PC-3 (cell line): ENCODE data around the gene SVBP. TPM values are rescaled to one million over a fixed set of nuclear protein-coding genes. Genes with fewer than 3 reads are reported as not detected.

Source experiments
- ATAC-seq: fragments of 200-7000 bp; cut with Tn5 transposase; 2 replicates; pipeline ENCODE4 v1.9.1; 2020; ENCODE audit warnings: mild to moderate bottlenecking, moderate library complexity
- BruUV-seq: library from RNA; stranded (reverse); fragments of 400-500 nt; replicated peaks from 2 replicates; lab custom pipeline; 2021; lab: Mats Ljungman, UMichigan
- CTCF ChIA-PET: fragments of 300-600 bp; sonication (Branson Sonifier 250); formaldehyde crosslinking; loops from one replicate; lab custom pipeline; 2022; ENCODE audit warnings: antibody characterized with exemption; lab: Charles Lee
- POLR2A ChIA-PET: fragments of 300-600 bp; sonication (Branson Sonifier 250); formaldehyde crosslinking; loops from one replicate; lab custom pipeline; 2022; ENCODE audit warnings: antibody characterized with exemption; ENCODE audit not compliant: unreplicated experiment; lab: Charles Lee
- DNase-seq: peaks from one replicate; pipeline ENCODE4 v3.0.0-alpha.2; 2015
- H2AFZ ChIP-seq: fragments of 300-600 bp; sonication (generic); 2 replicates; pipeline ENCODE4 v1.6.0; 2016; ENCODE audit warnings: antibody characterized with exemption, low read length
- H3F3A ChIP-seq: fragments of 300-600 bp; sonication (generic); one replicate; pipeline ENCODE4 v1.6.0; 2017; ENCODE audit warnings: antibody characterized with exemption, low read length, control low read depth, mild to moderate bottlenecking; ENCODE audit not compliant: unreplicated experiment
- H3K27ac ChIP-seq: fragments of 300-600 bp; sonication (generic); 2 replicates; pipeline ENCODE4 v1.5.1; 2016; ENCODE audit warnings: mild to moderate bottlenecking, low read length
- H3K27me3 ChIP-seq: fragments of 300-600 bp; sonication (generic); 2 replicates; pipeline ENCODE4 v1.6.1; 2016; ENCODE audit warnings: low read length, mixed read lengths
- H3K36me3 ChIP-seq: fragments of 300-600 bp; sonication (generic); 2 replicates; pipeline ENCODE4 v1.6.1; 2016; ENCODE audit warnings: low read depth, mixed run types, low read length, mixed read lengths
- H3K4me1 ChIP-seq: fragments of 300-600 bp; sonication (generic); 2 replicates; pipeline ENCODE4 v1.5.1; 2016; ENCODE audit warnings: low read length; ENCODE audit not compliant: insufficient read depth
- H3K4me2 ChIP-seq: fragments of 300-600 bp; sonication (generic); 2 replicates; pipeline ENCODE4 v1.6.0; 2016; ENCODE audit warnings: low read length
- H3K4me3 ChIP-seq: fragments of 300-600 bp; sonication (generic); 2 replicates; pipeline ENCODE4 v1.5.1; 2016; ENCODE audit warnings: mild to moderate bottlenecking, low read length, mixed read lengths
- H3K79me2 ChIP-seq: fragments of 300-600 bp; sonication (generic); 2 replicates; pipeline ENCODE4 v1.6.1; 2017; ENCODE audit warnings: low read length, mixed read lengths
- H3K9ac ChIP-seq: fragments of 300-600 bp; sonication (generic); 2 replicates; pipeline ENCODE4 v1.6.0; 2016; ENCODE audit warnings: mild to moderate bottlenecking, low read length
- H3K9me2 ChIP-seq: fragments of 300-600 bp; sonication (generic); replicated peaks from 2 replicates; pipeline ENCODE4 v1.6.1; 2016; ENCODE audit warnings: mixed run types, low read length, mixed read lengths
- H3K9me3 ChIP-seq: fragments of 300-600 bp; sonication (generic); 2 replicates; pipeline ENCODE4 v1.6.1; 2016; ENCODE audit warnings: low read length, mixed read lengths
- H4K20me1 ChIP-seq: fragments of 300-600 bp; sonication (generic); 2 replicates; pipeline ENCODE4 v1.6.1; 2016; ENCODE audit warnings: low read length, mixed read lengths
- EZH2 ChIP-seq: fragments of 300-600 bp; sonication (generic); IDR thresholded peaks from one replicate; pipeline ENCODE4 v1.6.1; 2017; ENCODE audit warnings: antibody characterized with exemption, mild to moderate bottlenecking, low read length; ENCODE audit not compliant: unreplicated experiment
- EZH2phosphoT487 ChIP-seq: fragments of 300-600 bp; sonication (generic); IDR thresholded peaks from 2 replicates; pipeline ENCODE4 v1.6.1; 2018; ENCODE audit warnings: mild to moderate bottlenecking, antibody characterized with exemption, low read length, borderline replicate concordance
- intact Hi-C: fragments of 100-400 bp; cut with micrococcal nuclease; formaldehyde crosslinking; loops from 2 replicates; pipeline ENCODE4 v1.9.0; 2023
- total RNA-seq: library from RNA; depleted of rRNA; stranded (reverse); fragments of >200 nt; gene quantifications from 2 replicates; pipeline ENCODE4 v1.2.3, GENCODE V29; 2014
- TF ChIP-seq, protein P1 (sequence below): fragments of 300-600 bp; sonication (generic); conservative IDR thresholded peaks from 2 replicates; pipeline ENCODE4 v1.5.1; 2017; ENCODE audit warnings: antibody characterized with exemption, low read depth, mild to moderate bottlenecking, low read length

The SVBP gene
- total RNA-seq, 1 experiment from 2014 or later = 39.7 TPM

DNA sequence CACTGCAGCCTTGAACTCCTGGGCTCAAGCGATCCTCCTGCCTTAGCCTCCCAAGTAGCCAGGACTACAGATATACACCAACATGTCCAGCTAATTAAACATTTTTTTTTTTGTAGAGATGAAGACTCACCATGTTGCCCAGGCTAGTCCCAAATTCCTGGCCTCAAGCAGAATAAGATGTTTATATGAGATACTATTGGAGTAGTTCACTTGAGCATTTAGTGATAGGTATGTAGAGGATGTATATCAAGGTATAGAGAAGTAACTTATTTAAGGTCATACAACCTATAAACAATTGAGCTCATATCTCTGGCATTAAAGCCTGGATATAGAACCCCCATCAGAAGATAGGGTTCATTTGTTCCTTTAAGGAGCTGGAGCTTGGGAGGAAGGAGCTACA, 37.0 kb downstream of the SVBP start:
- H2AFZ ChIP-seq = no peak overlapping the region
- ATAC-seq = no peak
- no peaks in the 10 kb centered on the region for H3K4me1 ChIP-seq
- no peaks in the 10 kb centered on the region for H3K9me2 ChIP-seq
- H3K4me2 ChIP-seq = no peak overlapping the region
- no peak overlapping the region for H3K4me3 ChIP-seq
- no peaks in the 10 kb centered on the region for H3K9me3 ChIP-seq
- DNase-seq = no peak
- no peak overlapping the region for H3K27ac ChIP-seq
- intact Hi-C loops = no loop called here
- ChIA-PET POLR2A (interaction anchor here (0.6 kb wide), 1 partner anchor 13 kb away, joined by 4 read pairs; the partner anchor contains the start of gene C1orf50), CTCF (no interaction called here)
- TF ChIP-seq EZH2phosphoT487 = no peak
- TF ChIP-seq, protein P1, sequence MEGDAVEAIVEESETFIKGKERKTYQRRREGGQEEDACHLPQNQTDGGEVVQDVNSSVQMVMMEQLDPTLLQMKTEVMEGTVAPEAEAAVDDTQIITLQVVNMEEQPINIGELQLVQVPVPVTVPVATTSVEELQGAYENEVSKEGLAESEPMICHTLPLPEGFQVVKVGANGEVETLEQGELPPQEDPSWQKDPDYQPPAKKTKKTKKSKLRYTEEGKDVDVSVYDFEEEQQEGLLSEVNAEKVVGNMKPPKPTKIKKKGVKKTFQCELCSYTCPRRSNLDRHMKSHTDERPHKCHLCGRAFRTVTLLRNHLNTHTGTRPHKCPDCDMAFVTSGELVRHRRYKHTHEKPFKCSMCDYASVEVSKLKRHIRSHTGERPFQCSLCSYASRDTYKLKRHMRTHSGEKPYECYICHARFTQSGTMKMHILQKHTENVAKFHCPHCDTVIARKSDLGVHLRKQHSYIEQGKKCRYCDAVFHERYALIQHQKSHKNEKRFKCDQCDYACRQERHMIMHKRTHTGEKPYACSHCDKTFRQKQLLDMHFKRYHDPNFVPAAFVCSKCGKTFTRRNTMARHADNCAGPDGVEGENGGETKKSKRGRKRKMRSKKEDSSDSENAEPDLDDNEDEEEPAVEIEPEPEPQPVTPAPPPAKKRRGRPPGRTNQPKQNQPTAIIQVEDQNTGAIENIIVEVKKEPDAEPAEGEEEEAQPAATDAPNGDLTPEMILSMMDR = no peak
- TF ChIP-seq EZH2 = no peak
- no peaks in the 10 kb centered on the region for H4K20me1 ChIP-seq
- H3K27me3 ChIP-seq = no peaks in the 10 kb centered on the region
- H3K9ac ChIP-seq = no peak overlapping the region
- no peaks in the 10 kb centered on the region for H3K79me2 ChIP-seq
- H3F3A ChIP-seq = no peaks in the 10 kb centered on the region
- H3K36me3 ChIP-seq = peaks cover 28% of the 10 kb centered on the region
- BruUV-seq = no TSS peak

DNA sequence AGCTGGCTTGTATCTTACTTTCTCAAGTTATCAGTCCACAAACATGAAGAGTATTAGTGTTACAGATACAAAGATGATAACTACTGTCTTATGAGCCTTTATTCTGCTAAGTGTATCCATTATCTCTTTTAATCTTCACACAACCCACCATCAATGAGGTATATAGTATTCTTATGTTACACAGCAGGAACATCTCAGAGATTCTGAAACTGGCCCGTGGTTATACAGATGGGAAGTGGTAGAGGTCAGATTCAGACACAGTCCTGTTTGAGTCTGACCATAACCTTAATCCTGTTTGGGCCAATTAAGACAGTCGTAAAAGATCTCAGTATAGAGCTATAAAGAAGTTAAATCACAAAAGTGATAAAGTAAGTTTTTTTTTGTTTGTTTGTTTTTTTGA, 37.5 kb downstream of the SVBP start:
- Histone ChIP-seq H3K4me3 (no peak overlapping the region), H3K4me2 (no peak overlapping the region), H2AFZ (no peak overlapping the region), H4K20me1 (no peaks in the 10 kb centered on the region), H3F3A (no peaks in the 10 kb centered on the region), H3K4me1 (no peaks in the 10 kb centered on the region), H3K9ac (no peak overlapping the region), H3K79me2 (no peaks in the 10 kb centered on the region), H3K9me3 (no peaks in the 10 kb centered on the region), H3K9me2 (no peaks in the 10 kb centered on the region), H3K27ac (no peak overlapping the region), H3K36me3 (peaks cover 32% of the 10 kb centered on the region), H3K27me3 (no peaks in the 10 kb centered on the region)
- CTCF ChIA-PET = interaction anchor here (1.0 kb wide), 1 partner anchor 294 kb away, joined by 13 read pairs; no protein-coding TSS in a partner anchor
- POLR2A ChIA-PET = interaction anchor here (0.6 kb wide), 1 partner anchor 13 kb away, joined by 4 read pairs; the partner anchor contains the start of gene C1orf50
- no peak for DNase-seq
- TF ChIP-seq, protein P1 = no peak
- TF ChIP-seq EZH2phosphoT487 (no peak), EZH2 (no peak)
- ATAC-seq = no peak
- BruUV-seq = no TSS peak
- intact Hi-C loops = loop anchor here (2.0 kb wide), 1 partner anchor 131 kb away; no protein-coding TSS in a partner anchor

DNA sequence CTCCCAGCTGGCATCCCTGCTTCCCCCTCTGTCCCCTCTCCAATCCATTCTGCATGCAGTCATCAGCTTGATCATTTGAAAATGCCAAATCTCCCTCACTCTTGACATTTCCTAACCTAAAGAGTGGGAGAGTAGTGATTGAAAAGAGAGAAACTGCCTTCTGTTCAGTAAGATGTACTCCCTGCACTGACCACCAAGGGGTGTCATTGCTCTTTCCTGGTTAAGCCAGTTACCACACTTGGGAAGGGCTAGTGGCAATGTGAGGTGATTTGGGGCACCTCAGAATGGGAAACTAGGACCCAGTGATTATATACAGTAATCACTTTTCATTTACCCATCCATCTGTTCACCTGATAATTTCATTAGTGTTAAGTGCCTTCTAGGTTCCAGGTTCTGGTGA, 39.3 kb downstream of the SVBP start:
- DNase-seq (peak; percentile 48), ATAC-seq (peak; percentile 63)
- 0 out of 2 replicates have a peak, but pooled peaks cover 4% of the 10 kb centered on the region for H3K79me2 ChIP-seq
- no peaks in the 10 kb centered on the region for H3K4me1 ChIP-seq
- no peaks in the 10 kb centered on the region for H3F3A ChIP-seq
- ChIA-PET CTCF (interaction anchor here (0.6 to 1.0 kb wide), 3 partner anchors 135 to 296 kb away, joined by 3 to 7 read pairs (median 3); no protein-coding TSS in a partner anchor), POLR2A (no interaction called here)
- no peak overlapping the region for H2AFZ ChIP-seq
- no peaks in the 10 kb centered on the region for H3K27me3 ChIP-seq
- no peak overlapping the region for H3K27ac ChIP-seq
- no peaks in the 10 kb centered on the region for H3K9me3 ChIP-seq
- H3K9me2 ChIP-seq = no peaks in the 10 kb centered on the region
- peaks cover 32% of the 10 kb centered on the region for H3K36me3 ChIP-seq
- no peak overlapping the region for H3K4me2 ChIP-seq
- intact Hi-C loops = loop anchor here (1.0 to 2.0 kb wide), 2 partner anchors 133 to 296 kb away; no protein-coding TSS in a partner anchor
- no peak overlapping the region for H3K9ac ChIP-seq
- BruUV-seq = no TSS peak
- H4K20me1 ChIP-seq = no peaks in the 10 kb centered on the region
- no peak overlapping the region for H3K4me3 ChIP-seq
- TF ChIP-seq EZH2phosphoT487 = no peak
- TF ChIP-seq, protein P1 = peak; percentile 83
- no peak for TF ChIP-seq EZH2
